Fibroblast of lung (primary cell): ENCODE data around the gene POLR2J. TPM values are rescaled to one million over a fixed set of nuclear protein-coding genes. Genes with fewer than 3 reads are reported as not detected.

ENCODE experiments used
- DNase-seq, 2 donors: peaks; one replicate each; pipeline versions ENCODE4 v3.0.0 to v3.0.0-alpha.2; 2010; ENCODE audit warnings: low read depth in 2 of 2
- H2AFZ ChIP-seq: 2 replicates; pipeline ENCODE4 v1.5.1; 2012; ENCODE audit warnings: low read length, control low read depth, inconsistent platforms
- H3K27ac ChIP-seq: 2 replicates; pipeline ENCODE4 v1.5.1; 2011; ENCODE audit warnings: low read length, control low read depth; ENCODE audit not compliant: insufficient read depth
- H3K27me3 ChIP-seq: 2 replicates; pipeline ENCODE4 v1.5.1; 2011; ENCODE audit warnings: mild to moderate bottlenecking, low read length; ENCODE audit not compliant: control insufficient read depth, insufficient read depth
- H3K36me3 ChIP-seq: 2 replicates; pipeline ENCODE4 v1.5.1; 2011; ENCODE audit warnings: low read length; ENCODE audit not compliant: control insufficient read depth, insufficient read depth
- H3K4me1 ChIP-seq: 2 replicates; pipeline ENCODE4 v1.5.1; 2011; ENCODE audit warnings: low read length; ENCODE audit not compliant: control insufficient read depth, insufficient read depth; ENCODE audit errors: extremely low read depth
- H3K4me2 ChIP-seq: 2 replicates; pipeline ENCODE4 v1.5.1; 2011; ENCODE audit warnings: low read length, control low read depth; ENCODE audit not compliant: insufficient read depth; ENCODE audit errors: extremely low read depth
- H3K4me3 ChIP-seq, 4 experiments: fragments of 200-600 bp in 1 of 4; sonication (generic) in 1 of 4; replicated peaks in 1 of 4; 2 replicates each; pipeline ENCODE4 v1.5.1; 2011 to 2016; ENCODE audit warnings: low read length in 4 of 4, low read depth in 3 of 4, mild to moderate bottlenecking in 3 of 4, control low read depth in 2 of 4, inconsistent platforms in 1 of 4, mixed read lengths in 1 of 4; ENCODE audit not compliant: insufficient read depth in 1 of 4; ENCODE audit errors: control extremely low read depth in 1 of 4
- H3K79me2 ChIP-seq: 2 replicates; pipeline ENCODE4 v1.5.1; 2012; ENCODE audit warnings: mild to moderate bottlenecking, low read length, inconsistent platforms; ENCODE audit not compliant: control insufficient read depth, insufficient read depth
- H3K9ac ChIP-seq: 2 replicates; pipeline ENCODE4 v1.5.1; 2011; ENCODE audit warnings: mild to moderate bottlenecking, low read length, control low read depth; ENCODE audit not compliant: insufficient read depth
- H3K9me3 ChIP-seq: 2 replicates; pipeline ENCODE4 v1.5.1; 2012; ENCODE audit warnings: low read depth, low read length; ENCODE audit not compliant: control insufficient read depth, insufficient read depth
- H4K20me1 ChIP-seq: 2 replicates; pipeline ENCODE4 v1.5.1; 2011; ENCODE audit warnings: low read length; ENCODE audit not compliant: control insufficient read depth, insufficient read depth; ENCODE audit errors: extremely low read depth
- CTCF ChIP-seq, 2 donors: IDR thresholded peaks in 1 of 2; conservative IDR thresholded peaks in 1 of 2; 1 replicate in 1 of 2; 2 replicates in 1 of 2; pipeline ENCODE4 v1.5.1; 2011 to 2012; ENCODE audit warnings: low read length in 2 of 2, control low read depth in 1 of 2, inconsistent platforms in 1 of 2, low read depth in 1 of 2, mild to moderate bottlenecking in 1 of 2
- EZH2 ChIP-seq: IDR thresholded peaks from 2 replicates; pipeline ENCODE4 v1.5.1; 2012; ENCODE audit warnings: low read length, control low read depth, mild to moderate bottlenecking; ENCODE audit errors: missing control alignments
- polyA plus RNA-seq, 2 donors: library from polyadenylated mRNA; depleted of rRNA in 1 of 2; stranded (reverse) in 1 of 2; unstranded in 1 of 2; fragments of >200 nt; gene quantifications; 2 replicates each; pipeline ENCODE4 v1.2.1, GENCODE V29; 2011 to 2012; ENCODE audit warnings: missing spikeins in 1 of 2
- total RNA-seq: library from RNA; depleted of rRNA; stranded (reverse); fragments of >200 nt; gene quantifications from 2 replicates; pipeline ENCODE4 v1.2.1, GENCODE V29; 2014

Gene POLR2J
- total and polyA plus RNA-seq, 2 donors (not counting 1 experiment from before 2014, with no cell fraction given), result 37.2 to 55.3 TPM

GRCh38 chr7:102426268-102427018, 52.3 kb downstream of the POLR2J start:
- H4K20me1 ChIP-seq, result no peaks in the 10 kb centered on the region
- H3K4me3 ChIP-seq, result no peak overlapping the region
- H3K9me3 ChIP-seq, result no peaks in the 10 kb centered on the region
- H3K4me2 ChIP-seq, result no peak overlapping the region
- H3K27ac ChIP-seq, result no peak overlapping the region
- H3K36me3 ChIP-seq, result peaks cover 14% of the 10 kb centered on the region
- H3K27me3 ChIP-seq, result no peaks in the 10 kb centered on the region
- TF ChIP-seq EZH2, result no peak
- no peak for TF ChIP-seq CTCF (conservative IDR thresholded peaks at IDR 0.05 in 1 of 2, IDR thresholded peaks at IDR 0.05 in 1 of 2; ENCODE audit: low read depth in 1 of 2, low read length in 2 of 2)
- no peak overlapping the region for H3K9ac ChIP-seq
- H3K79me2 ChIP-seq, result no peaks in the 10 kb centered on the region
- no peak overlapping the region for H2AFZ ChIP-seq
- DNase-seq, result no peak
- no peaks in the 10 kb centered on the region for H3K4me1 ChIP-seq

- Histone ChIP-seq H3K4me2 (no peak overlapping the region), H3K79me2 (no peaks in the 10 kb centered on the region), H3K36me3 (peaks cover 14% of the 10 kb centered on the region), H3K4me1 (no peaks in the 10 kb centered on the region), H3K9ac (no peak overlapping the region), H3K27ac (no peak overlapping the region), H2AFZ (no peak overlapping the region), H3K4me3 (no peak overlapping the region), H3K9me3 (no peaks in the 10 kb centered on the region), H4K20me1 (no peaks in the 10 kb centered on the region), H3K27me3 (no peaks in the 10 kb centered on the region)
- TF ChIP-seq EZH2 (no peak), CTCF (conservative IDR thresholded peaks at IDR 0.05 in 1 of 2, IDR thresholded peaks at IDR 0.05 in 1 of 2; ENCODE audit: low read depth in 1 of 2, low read length in 2 of 2) (no peak)
- no peak for DNase-seq
Measured at GRCh38 chr7:102425639-102426267, 53.0 kb downstream of the POLR2J start.

- no peaks in the 10 kb centered on the region for H3K27me3 ChIP-seq
- DNase-seq, result no peak
- no peak overlapping the region for H3K4me2 ChIP-seq
- H3K27ac ChIP-seq, result no peak overlapping the region
- no peak overlapping the region for H3K9ac ChIP-seq
- H4K20me1 ChIP-seq, result no peaks in the 10 kb centered on the region
- H3K79me2 ChIP-seq, result no peaks in the 10 kb centered on the region
- peaks cover 14% of the 10 kb centered on the region for H3K36me3 ChIP-seq
- no peak for TF ChIP-seq CTCF (conservative IDR thresholded peaks at IDR 0.05 in 1 of 2, IDR thresholded peaks at IDR 0.05 in 1 of 2; ENCODE audit: low read depth in 1 of 2, low read length in 2 of 2)
- TF ChIP-seq EZH2, result no peak
- H2AFZ ChIP-seq, result no peak overlapping the region
- H3K4me3 ChIP-seq, result no peak overlapping the region
- no peaks in the 10 kb centered on the region for H3K9me3 ChIP-seq
- no peaks in the 10 kb centered on the region for H3K4me1 ChIP-seq
Measured at GRCh38 chr7:102424787-102425218, 53.9 kb downstream of the POLR2J start.
